GM12878 (cell line): ENCODE data around the gene SNN. TPM values are rescaled to one million over a fixed set of nuclear protein-coding genes. Genes with fewer than 3 reads are reported as not detected.

Experiments used
- CBX5 ChIP-seq: sonication (generic); IDR thresholded peaks from 2 replicates; pipeline ENCODE4 v1.6.1; 2016; ENCODE audit warnings: low read depth, moderate library complexity, mild to moderate bottlenecking, inconsistent platforms
- FOS ChIP-seq: IDR thresholded peaks from 3 replicates; pipeline ENCODE4 v1.6.1; 2011; ENCODE audit warnings: borderline replicate concordance; ENCODE audit not compliant: insufficient read length; ENCODE audit errors: extremely low read depth
- NFIC ChIP-seq: IDR thresholded peaks from 2 replicates; pipeline ENCODE4 v1.6.1; 2012; ENCODE audit warnings: low read depth, mild to moderate bottlenecking, inconsistent platforms, low read length, moderate library complexity
- SMAD1 ChIP-seq: fragments of 450-650 bp; IDR thresholded peaks from 2 replicates; pipeline ENCODE4 v1.6.1; 2018; ENCODE audit warnings: mild to moderate bottlenecking, low read depth; ENCODE audit not compliant: partially characterized antibody
- SRF ChIP-seq, 2 experiments: IDR thresholded peaks; 2 replicates each; pipeline ENCODE4 v1.6.1; 2011; ENCODE audit warnings: low read depth in 2 of 2, low read length in 2 of 2, mild to moderate bottlenecking in 1 of 2, moderate library complexity in 1 of 2
- polyA plus RNA-seq, 11 experiments: library from polyadenylated mRNA; depleted of rRNA in 4 of 11; unstranded in 6 of 11; stranded (reverse) in 5 of 11; fragments of >200 nt; fragmentation: Nextera tagmentation in 4 of 11; fragmentation: Illumina TruSeq in 1 of 11; extraction: Ambion mirVana in 4 of 11; extraction: Trizol in 1 of 11; gene quantifications; 1 replicate in 1 of 11; 2 replicates in 10 of 11; pipeline versions ENCODE4 v1.2.1 to v1.2.3, GENCODE V29; 2011 to 2016; ENCODE audit warnings: inconsistent platforms in 2 of 11, missing spikeins in 2 of 11, low read depth in 1 of 11
- total RNA-seq, 4 experiments: library from RNA; depleted of rRNA in 3 of 4; stranded (reverse); fragments of >200 nt in 3 of 4; fragmentation: Illumina TruSeq in 1 of 4; extraction: Trizol in 1 of 4; gene quantifications; 2 replicates each; pipeline versions ENCODE4 v1.2.1 to v1.2.3, GENCODE V29; 2013 to 2021
- TF ChIP-seq, protein P1 (sequence below), 3 experiments: IDR thresholded peaks in 2 of 3; conservative IDR thresholded peaks in 1 of 3; 2 replicates each; pipeline ENCODE4 v1.5.1; 2011; ENCODE audit warnings: low read depth in 3 of 3, low read length in 3 of 3, mild to moderate bottlenecking in 3 of 3, control low read depth in 2 of 3, moderate library complexity in 2 of 3, inconsistent platforms in 1 of 3, mixed read lengths in 1 of 3; ENCODE audit not compliant: control insufficient read depth in 2 of 3, insufficient read depth in 1 of 3; ENCODE audit errors: extremely low read depth in 1 of 3
- TF ChIP-seq, protein P2 (sequence below): fragments of 450-650 bp; formaldehyde crosslinking; IDR thresholded peaks from 2 replicates; pipeline ENCODE4 v1.4.0; 2022; ENCODE audit warnings: mild to moderate bottlenecking, moderate library complexity
- TF ChIP-seq, protein P3 (sequence below): fragments of 450-650 bp; IDR thresholded peaks from 2 replicates; pipeline ENCODE4 v1.6.1; 2017; ENCODE audit warnings: borderline replicate concordance

SNN gene
- total and polyA plus RNA-seq, 10 of the 15 experiments (the other 5 are each of a cell fraction or from before 2014, with no cell fraction given): 2.2 to 43.4 (median 27.8) TPM

DNA sequence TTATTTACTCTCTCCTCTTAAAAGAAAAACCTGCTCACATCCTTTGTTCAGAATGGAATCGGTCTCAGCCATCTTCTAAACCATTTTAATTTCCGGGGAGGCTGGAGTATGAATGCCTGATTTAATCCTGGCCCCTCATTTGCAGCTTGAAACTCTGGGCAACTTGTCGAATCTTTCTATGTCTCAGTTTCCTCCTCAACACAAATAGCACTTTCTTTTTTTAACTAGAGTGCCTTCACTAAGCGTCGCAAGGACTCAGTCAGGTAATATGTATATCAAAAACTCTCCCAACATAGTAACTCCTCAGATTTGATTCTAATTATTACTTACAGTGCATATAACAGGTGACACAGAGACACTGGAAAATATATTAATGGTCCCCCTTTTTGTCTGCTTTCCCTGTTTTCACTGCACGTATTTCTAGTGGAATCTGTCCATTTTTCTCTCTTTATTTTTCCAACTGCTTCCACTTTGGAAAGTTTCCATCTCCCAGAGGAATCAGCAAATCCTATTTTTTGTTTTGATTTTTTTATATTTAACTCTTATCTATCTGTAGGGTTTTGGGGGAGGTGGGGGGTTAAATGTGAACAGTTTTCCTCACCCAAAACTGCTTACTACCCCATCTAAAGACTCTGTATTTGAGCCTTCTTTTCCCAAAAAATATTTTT lies 18.6 kb downstream of the SNN start (continued):
- TF ChIP-seq, protein P1, sequence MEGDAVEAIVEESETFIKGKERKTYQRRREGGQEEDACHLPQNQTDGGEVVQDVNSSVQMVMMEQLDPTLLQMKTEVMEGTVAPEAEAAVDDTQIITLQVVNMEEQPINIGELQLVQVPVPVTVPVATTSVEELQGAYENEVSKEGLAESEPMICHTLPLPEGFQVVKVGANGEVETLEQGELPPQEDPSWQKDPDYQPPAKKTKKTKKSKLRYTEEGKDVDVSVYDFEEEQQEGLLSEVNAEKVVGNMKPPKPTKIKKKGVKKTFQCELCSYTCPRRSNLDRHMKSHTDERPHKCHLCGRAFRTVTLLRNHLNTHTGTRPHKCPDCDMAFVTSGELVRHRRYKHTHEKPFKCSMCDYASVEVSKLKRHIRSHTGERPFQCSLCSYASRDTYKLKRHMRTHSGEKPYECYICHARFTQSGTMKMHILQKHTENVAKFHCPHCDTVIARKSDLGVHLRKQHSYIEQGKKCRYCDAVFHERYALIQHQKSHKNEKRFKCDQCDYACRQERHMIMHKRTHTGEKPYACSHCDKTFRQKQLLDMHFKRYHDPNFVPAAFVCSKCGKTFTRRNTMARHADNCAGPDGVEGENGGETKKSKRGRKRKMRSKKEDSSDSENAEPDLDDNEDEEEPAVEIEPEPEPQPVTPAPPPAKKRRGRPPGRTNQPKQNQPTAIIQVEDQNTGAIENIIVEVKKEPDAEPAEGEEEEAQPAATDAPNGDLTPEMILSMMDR (IDR thresholded peaks at IDR 0.05 in 2 of 3, conservative IDR thresholded peaks at IDR 0.05 in 1 of 3; ENCODE audit: control insufficient read depth in 2 of 3, extremely low read depth in 1 of 3, insufficient read depth in 1 of 3, low read depth in 3 of 3, low read length in 3 of 3): no peak
- TF ChIP-seq FOS (no peak), CBX5 (no peak), SMAD1 (no peak), SRF (IDR thresholded peaks at IDR 0.05; ENCODE audit: low read depth in 2 of 2, low read length in 2 of 2) (no peak), NFIC (no peak)
- TF ChIP-seq, protein P2, sequence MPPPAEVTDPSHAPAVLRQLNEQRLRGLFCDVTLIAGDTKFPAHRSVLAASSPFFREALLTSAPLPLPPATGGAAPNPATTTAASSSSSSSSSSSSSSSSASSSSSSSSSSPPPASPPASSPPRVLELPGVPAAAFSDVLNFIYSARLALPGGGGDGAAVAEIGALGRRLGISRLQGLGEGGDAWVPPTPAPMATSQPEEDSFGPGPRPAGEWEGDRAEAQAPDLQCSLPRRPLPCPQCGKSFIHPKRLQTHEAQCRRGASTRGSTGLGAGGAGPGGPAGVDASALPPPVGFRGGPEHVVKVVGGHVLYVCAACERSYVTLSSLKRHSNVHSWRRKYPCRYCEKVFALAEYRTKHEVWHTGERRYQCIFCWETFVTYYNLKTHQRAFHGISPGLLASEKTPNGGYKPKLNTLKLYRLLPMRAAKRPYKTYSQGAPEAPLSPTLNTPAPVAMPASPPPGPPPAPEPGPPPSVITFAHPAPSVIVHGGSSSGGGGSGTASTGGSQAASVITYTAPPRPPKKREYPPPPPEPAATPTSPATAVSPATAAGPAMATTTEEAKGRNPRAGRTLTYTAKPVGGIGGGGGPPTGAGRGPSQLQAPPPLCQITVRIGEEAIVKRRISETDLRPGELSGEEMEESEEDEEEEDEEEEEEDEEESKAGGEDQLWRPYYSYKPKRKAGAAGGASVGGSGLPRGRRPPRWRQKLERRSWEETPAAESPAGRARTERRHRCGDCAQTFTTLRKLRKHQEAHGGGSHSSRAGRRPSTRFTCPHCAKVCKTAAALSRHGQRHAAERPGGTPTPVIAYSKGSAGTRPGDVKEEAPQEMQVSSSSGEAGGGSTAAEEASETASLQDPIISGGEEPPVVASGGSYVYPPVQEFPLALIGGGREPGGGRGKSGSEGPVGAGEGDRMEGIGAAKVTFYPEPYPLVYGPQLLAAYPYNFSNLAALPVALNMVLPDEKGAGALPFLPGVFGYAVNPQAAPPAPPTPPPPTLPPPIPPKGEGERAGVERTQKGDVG: no peak
- TF ChIP-seq, protein P3, sequence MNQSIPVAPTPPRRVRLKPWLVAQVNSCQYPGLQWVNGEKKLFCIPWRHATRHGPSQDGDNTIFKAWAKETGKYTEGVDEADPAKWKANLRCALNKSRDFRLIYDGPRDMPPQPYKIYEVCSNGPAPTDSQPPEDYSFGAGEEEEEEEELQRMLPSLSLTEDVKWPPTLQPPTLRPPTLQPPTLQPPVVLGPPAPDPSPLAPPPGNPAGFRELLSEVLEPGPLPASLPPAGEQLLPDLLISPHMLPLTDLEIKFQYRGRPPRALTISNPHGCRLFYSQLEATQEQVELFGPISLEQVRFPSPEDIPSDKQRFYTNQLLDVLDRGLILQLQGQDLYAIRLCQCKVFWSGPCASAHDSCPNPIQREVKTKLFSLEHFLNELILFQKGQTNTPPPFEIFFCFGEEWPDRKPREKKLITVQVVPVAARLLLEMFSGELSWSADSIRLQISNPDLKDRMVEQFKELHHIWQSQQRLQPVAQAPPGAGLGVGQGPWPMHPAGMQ: no peak
